Mononuclear cell (primary cell): ENCODE data around the gene EHBP1L1. TPM values are rescaled to one million over a fixed set of nuclear protein-coding genes. Genes with fewer than 3 reads are reported as not detected.

Source experiments
- H3K27me3 ChIP-seq: 2 replicates; pipeline ENCODE4 v1.6.0; 2011; ENCODE audit warnings: low read length, control low read depth; ENCODE audit not compliant: insufficient read depth
- H3K4me1 ChIP-seq: 2 replicates; pipeline ENCODE4 v1.5.1; 2011; ENCODE audit warnings: mild to moderate bottlenecking, low read length, control low read depth; ENCODE audit not compliant: insufficient read depth
- H3K4me3 ChIP-seq: 2 replicates; pipeline ENCODE4 v1.5.1; 2011; ENCODE audit warnings: mild to moderate bottlenecking, low read length, moderate library complexity
- H3K9me3 ChIP-seq: 2 replicates; pipeline ENCODE4 v1.5.1; 2011; ENCODE audit warnings: low read depth, mild to moderate bottlenecking, control low read depth, low read length
- total RNA-seq: library from RNA; depleted of rRNA; stranded (reverse); fragments of >200 nt; gene quantifications from one replicate; pipeline ENCODE4 v1.2.3, GENCODE V29; 2012

The EHBP1L1 gene
- total RNA-seq, 1 donor = 79.1 TPM

DNA sequence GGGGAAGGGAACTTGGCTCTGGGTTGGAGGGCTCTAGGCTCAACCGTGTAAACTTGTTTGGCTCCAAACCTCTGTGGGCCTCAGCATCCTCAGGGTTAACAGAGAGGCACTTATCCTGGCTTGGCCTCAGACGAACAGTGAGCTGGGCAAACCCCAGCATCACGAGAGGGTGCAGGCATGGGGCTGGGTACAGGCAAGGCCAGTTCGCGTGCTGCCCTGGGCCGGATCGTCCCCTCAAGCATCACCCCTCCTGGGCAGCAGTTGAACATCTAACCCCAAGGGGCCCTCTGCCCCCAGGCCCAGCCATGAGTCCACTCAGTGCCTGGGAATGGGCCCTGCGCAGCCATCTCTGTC lies 1.9 kb downstream of the EHBP1L1 start:
- Histone ChIP-seq H3K9me3 (no peaks in the 10 kb centered on the region), H3K4me1 (peaks cover 56% of the 10 kb centered on the region), H3K27me3 (no peaks in the 10 kb centered on the region), H3K4me3 (peak overlapping the region; percentile 76)

DNA sequence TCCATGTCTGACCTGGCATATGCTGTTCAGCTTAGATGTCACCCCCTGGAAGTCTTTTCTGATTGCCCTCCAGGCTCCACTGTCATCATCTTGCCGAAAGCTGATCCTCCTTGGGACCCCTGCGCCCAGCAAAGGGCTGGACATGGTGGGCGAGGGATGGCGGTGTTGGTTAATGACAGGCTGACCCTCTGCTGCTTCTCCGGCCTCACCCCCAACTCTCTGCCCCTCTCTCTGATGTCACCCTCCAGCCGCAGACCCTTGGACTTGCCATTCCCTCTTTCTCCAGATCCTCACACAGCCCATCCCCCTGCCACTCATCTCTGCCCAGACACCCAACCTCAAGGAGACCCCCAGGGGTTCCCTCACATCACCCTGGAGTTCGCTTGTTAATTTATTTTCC lies 2.3 kb downstream of the EHBP1L1 start:
- no peaks in the 10 kb centered on the region for H3K27me3 ChIP-seq
- peaks cover 52% of the 10 kb centered on the region for H3K4me1 ChIP-seq
- no peaks in the 10 kb centered on the region for H3K9me3 ChIP-seq
- peak overlapping the region; percentile 76 for H3K4me3 ChIP-seq

DNA sequence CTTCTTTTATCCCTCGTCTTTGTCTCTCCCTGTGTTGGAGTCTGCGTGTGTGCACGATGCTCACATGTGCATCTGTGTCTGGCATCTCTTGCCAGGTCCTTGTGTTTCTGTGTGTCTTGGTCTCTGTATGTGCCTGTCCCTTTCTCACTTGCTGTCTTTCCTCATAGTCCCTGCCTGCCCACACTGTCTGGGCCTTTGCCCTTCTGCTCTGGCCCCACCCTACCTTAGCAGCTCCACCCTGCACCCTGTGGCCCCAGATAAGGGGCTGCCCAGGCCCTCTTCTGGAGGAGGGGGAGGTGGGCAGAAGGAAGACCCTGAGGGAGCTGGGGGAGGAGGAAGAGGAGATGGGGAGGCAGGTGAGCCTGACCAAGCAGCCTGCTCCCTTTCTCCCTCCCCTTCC lies 2.8 kb downstream of the EHBP1L1 start:
- H3K4me3 ChIP-seq = no peak overlapping the region
- no peaks in the 10 kb centered on the region for H3K9me3 ChIP-seq

DNA sequence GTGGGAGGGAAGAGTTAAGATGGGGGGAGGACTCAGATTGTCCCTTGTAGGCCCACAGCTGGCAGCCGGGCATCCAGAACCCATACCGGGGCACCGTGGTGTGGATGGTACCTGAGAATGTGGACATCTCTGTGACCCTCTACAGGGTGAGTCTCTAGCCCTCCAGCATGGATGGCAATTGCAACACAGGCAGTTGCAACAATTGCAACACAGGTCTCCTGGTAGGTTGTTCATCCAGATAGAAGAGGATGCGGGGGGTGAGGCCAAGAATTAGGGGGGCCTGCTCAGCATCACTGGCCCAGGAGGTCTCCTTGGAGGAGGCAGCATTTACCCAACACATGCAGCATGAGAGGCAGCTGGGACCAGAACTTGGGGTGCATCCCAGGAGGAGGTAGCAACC lies 3.4 kb downstream of the EHBP1L1 start:
- no peaks in the 10 kb centered on the region for H3K9me3 ChIP-seq
- no peak overlapping the region for H3K4me3 ChIP-seq
- no peaks in the 10 kb centered on the region for H3K27me3 ChIP-seq
- peaks cover 43% of the 10 kb centered on the region for H3K4me1 ChIP-seq

More for the DNA sequence above, 2.8 kb downstream of the EHBP1L1 start:
- H3K4me1 ChIP-seq = peaks cover 47% of the 10 kb centered on the region
- no peaks in the 10 kb centered on the region for H3K27me3 ChIP-seq

DNA sequence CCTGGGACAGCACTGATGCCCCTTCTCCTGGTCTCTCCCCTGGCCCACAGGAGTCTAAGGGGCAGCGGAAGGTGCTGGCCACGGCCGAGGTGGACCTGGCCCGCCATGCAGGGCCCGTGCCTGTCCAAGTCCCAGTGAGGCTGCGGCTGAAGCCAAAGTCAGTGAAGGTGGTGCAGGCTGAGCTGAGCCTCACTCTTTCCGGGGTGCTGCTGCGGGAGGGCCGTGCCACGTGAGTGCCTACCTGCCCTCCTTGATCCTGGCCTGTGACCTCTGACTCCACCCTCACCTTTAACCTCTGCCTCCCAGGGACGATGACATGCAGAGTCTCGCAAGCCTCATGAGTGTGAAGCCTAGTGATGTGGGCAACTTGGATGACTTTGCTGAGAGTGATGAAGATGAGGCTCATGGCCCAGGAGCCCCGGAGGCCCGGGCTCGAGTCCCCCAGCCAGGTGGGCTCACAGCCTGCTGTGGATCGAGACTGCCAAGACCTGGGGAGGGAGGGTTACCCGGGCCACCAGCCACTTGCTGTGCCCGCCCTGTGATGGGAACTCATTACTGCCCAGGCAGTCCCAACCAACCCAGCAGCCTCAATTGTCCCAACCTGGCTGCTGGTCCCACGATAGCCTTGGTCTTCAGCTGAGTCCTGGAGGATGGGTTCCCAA lies 4.3 kb downstream of the EHBP1L1 start:
- Histone ChIP-seq H3K27me3 (no peaks in the 10 kb centered on the region), H3K4me1 (peaks cover 37% of the 10 kb centered on the region)

DNA sequence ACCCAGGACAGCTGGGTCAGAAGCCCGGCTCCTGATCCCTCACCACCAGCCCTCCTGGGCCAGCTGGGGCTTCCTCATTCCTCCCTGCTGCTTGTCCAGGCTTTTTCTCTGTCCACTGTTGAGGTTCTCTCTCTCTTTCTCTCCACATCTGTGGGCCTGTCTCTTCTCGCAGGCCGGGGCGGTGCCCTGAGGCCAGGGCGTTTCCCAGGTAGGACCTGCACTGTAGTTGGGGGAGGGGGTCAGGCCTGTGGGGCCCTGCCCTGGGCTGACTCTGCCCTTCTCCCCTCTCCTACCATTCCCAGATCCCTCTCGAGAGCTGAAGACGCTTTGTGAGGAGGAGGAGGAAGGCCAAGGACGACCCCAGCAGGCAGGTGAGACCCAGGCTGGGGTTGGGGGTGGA lies 4.9 kb downstream of the EHBP1L1 start:
- Histone ChIP-seq H3K4me3 (no peak overlapping the region), H3K4me1 (peaks cover 37% of the 10 kb centered on the region), H3K27me3 (no peaks in the 10 kb centered on the region), H3K9me3 (no peaks in the 10 kb centered on the region)

More for the DNA sequence above, 4.3 kb downstream of the EHBP1L1 start:
- no peak overlapping the region for H3K4me3 ChIP-seq
- H3K9me3 ChIP-seq = no peaks in the 10 kb centered on the region

DNA sequence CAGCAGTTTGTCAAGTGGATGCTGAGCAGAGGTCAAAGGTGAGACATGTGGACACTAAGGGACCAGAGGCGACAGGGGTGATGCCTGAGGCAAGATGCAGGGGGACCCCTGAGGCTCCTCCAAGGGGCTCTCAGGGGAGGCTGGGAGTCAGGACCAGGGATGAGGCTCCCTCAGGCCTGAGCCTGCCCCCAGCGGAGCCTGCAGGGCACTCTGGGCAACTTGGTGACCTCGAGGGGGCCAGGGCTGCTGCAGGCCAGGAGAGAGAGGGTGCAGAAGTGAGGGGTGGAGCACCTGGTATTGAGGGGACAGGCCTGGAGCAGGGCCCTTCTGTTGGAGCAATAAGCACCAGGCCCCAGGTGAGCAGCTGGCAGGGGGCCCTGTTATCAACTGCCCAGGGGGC lies 6.1 kb downstream of the EHBP1L1 start:
- H3K9me3 ChIP-seq = no peaks in the 10 kb centered on the region
- H3K27me3 ChIP-seq = no peaks in the 10 kb centered on the region
- H3K4me1 ChIP-seq = peaks cover 42% of the 10 kb centered on the region
- H3K4me3 ChIP-seq = no peak overlapping the region

DNA sequence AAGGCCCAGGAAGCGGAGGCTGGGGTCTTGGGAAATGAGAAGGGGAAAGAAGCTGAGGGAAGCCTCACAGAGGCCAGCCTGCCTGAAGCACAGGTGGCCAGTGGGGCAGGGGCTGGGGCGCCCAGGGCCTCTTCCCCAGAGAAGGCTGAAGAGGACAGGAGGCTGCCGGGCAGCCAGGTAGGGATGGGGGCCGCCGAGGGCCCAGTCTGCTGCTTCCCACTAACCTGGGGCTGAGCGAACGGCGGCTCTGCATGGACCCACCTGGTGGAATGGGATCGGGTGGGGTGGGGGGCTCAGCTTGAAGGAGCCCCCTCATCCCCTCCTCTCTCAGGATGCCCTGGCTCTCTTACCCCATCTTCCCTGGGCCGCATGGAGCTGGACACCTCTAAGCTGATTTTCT lies 7.7 kb downstream of the EHBP1L1 start:
- H3K9me3 ChIP-seq = no peaks in the 10 kb centered on the region
- H3K4me1 ChIP-seq = peaks cover 42% of the 10 kb centered on the region
- H3K27me3 ChIP-seq = no peaks in the 10 kb centered on the region

DNA sequence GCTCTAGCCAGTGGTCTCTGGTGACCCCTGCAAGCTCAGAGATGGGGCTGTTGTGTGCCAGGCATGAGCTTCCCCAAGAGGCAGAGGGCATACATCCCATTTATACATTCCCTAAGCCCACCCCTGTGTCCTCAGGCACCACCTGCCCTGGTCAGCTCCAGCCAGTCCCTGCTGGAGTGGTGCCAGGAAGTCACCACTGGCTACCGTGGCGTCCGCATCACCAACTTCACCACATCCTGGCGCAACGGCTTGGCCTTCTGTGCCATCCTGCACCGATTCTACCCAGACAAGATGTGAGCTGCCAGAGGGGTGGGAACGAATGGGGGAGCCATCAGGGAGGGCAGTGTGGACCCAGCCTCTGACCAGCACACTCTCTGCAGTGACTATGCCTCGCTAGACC lies 8.3 kb downstream of the EHBP1L1 start:
- Histone ChIP-seq H3K27me3 (no peaks in the 10 kb centered on the region), H3K9me3 (no peaks in the 10 kb centered on the region), H3K4me3 (no peak overlapping the region), H3K4me1 (peaks cover 42% of the 10 kb centered on the region)

More for the DNA sequence above, 7.7 kb downstream of the EHBP1L1 start:
- no peak overlapping the region for H3K4me3 ChIP-seq

DNA sequence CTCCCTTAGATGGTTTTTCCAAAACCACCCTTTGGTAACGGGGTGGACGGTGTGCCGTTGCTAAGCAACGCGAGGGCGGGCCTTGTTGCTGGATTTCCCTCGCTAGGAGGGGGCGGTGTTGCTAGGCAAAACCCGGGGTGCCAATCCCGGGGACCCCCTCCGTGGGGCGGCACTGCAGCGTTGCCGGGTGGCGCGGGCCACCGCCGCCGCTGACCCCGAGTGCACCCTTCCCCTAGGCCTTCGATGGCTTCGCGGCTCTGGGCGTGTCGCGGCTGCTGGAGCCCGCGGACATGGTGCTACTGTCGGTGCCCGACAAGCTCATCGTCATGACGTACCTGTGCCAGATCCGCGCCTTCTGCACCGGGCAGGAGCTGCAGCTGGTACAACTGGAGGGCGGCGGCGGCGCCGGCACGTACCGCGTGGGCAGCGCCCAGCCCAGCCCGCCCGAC lies 8.9 kb downstream of the EHBP1L1 start:
- Histone ChIP-seq H3K4me3 (no peak overlapping the region), H3K9me3 (no peaks in the 10 kb centered on the region), H3K27me3 (no peaks in the 10 kb centered on the region), H3K4me1 (peaks cover 44% of the 10 kb centered on the region)

DNA sequence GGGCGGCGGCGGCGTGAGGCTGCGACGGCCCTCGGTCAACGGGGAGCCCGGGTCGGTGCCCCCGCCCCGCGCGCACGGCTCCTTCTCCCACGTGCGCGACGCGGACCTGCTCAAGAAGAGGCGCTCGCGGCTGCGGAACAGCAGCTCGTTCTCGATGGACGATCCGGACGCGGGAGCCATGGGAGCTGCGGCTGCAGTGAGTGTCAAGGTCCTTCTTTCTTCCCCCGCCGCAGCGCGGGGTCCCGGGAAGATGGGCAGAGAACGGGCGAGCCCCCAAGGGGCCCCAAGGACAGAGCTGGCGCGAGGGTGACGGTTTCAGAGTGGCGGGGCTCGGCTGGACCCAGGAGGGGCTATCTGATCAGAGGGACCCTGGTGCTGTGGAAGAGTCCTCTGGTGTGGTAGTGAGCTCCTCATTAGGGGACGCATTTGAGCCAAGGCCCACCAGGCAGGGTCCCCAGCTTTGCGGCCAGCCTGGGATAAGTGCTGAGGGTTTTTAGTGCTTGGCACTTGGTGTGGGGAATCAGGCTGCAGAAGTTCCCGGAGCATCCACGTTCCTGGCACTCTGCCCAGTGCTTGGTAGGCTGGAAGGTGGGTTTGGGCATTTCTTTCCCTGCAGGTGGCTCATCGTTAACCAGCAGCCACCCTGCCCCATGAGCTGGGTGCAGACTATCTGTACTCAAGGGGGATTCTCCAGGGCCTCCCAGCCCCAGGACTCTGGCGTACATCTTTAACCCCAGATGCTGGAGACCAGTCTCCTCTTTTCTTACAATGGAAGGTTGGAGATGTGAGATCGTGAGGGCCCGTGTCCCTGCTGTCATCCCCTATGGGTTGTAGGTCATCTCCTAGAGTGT lies 9.8 kb downstream of the EHBP1L1 start:
- H3K4me3 ChIP-seq = no peak overlapping the region
- H3K9me3 ChIP-seq = no peaks in the 10 kb centered on the region
- peaks cover 44% of the 10 kb centered on the region for H3K4me1 ChIP-seq
- no peaks in the 10 kb centered on the region for H3K27me3 ChIP-seq

DNA sequence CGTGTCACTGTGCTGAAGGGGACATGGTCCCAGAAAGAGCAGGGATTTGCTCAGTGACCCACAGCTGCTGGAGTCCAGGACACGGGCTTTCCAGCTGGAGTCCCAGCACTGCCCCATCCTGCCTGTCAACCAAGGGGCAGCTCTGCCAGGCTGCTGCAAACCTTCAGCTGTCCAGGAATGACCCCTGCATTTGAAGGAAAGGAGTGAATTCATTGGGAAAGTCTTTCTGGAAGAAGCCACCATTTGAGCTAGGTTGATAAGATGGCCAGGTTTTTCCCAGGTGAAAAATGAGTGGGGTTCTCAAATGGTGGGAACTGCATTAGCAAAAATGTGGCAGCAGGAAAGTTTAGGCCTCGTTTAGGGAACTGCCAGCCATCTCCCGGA lies 10.4 kb downstream of the EHBP1L1 start:
- peaks cover 44% of the 10 kb centered on the region for H3K4me1 ChIP-seq
- H3K4me3 ChIP-seq = no peak overlapping the region
- H3K9me3 ChIP-seq = no peaks in the 10 kb centered on the region
- no peaks in the 10 kb centered on the region for H3K27me3 ChIP-seq

DNA sequence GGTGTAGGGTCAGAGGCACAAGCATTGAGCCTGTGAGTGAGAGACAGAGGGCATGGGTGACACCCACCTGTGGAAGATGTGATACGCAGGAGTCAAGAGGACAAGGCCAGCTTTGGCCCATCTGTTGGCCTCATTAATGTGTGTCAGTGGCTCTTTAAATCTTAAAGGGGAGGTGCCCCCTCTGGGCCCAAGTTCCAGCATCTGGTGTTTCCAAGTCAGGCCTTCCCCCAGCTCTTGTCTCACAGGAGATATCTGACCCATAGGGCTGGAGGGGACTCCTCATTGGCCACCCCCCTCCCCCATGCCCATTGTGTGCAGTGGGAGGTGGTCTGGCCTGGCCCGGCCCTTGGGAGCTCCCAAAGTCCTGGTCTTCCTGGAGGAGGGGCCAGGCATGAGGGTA lies 10.8 kb downstream of the EHBP1L1 start:
- Histone ChIP-seq H3K9me3 (no peaks in the 10 kb centered on the region), H3K4me3 (no peak overlapping the region), H3K27me3 (no peaks in the 10 kb centered on the region), H3K4me1 (peaks cover 44% of the 10 kb centered on the region)

DNA sequence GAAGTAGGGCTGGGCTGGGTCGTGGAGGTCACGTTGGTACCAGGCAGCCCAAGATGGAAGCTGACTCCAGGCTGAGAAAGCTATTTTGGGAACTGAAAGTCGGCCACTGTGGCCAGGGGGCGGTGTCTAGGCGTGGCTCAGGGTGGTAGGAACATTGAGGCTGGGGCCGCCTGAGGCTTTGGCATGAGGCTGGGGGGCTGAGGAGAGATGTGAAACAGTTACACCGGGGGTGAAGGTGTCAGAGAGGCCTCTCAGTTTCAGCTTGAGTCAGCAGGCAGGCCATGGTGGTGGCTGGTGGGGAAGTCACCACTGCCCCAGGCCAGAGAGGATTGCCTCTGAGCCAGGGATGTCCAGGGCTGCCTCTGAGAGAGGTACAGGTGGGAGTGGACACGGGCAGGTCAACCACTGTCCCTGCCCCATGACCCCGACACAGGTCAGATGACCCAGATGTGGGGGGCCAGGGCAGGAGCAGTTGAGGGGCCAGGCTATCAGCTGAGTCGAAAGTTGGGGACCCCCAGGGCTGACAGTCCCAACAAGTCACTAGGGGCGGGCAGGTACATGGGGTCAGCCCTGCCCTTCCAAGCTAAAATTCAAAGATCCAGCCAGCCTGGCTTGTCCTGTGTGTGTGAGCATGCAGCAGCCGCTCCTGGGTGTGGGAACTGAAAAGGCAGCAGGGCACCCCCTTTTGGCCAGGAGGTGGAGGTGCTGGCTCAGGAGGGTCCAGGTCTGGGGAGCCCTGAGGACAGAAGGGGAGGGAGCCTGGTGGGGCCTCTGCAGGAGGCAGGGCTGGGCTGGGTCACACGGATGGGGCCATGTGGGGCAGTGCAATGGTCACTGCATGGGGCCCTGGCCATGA lies 12.6 kb downstream of the EHBP1L1 start:
- Histone ChIP-seq H3K9me3 (no peaks in the 10 kb centered on the region), H3K4me3 (no peak overlapping the region), H3K4me1 (peaks cover 44% of the 10 kb centered on the region), H3K27me3 (no peaks in the 10 kb centered on the region)
